H1 (cell line): ENCODE data around the gene YBX2. TPM values are rescaled to one million over a fixed set of nuclear protein-coding genes. Genes with fewer than 3 reads are reported as not detected.

ENCODE experiments used
- CTCF ChIA-PET: fragments of 300-600 bp; sonication (Branson Sonifier 250); formaldehyde crosslinking; loops from one replicate; lab custom pipeline; 2021; ENCODE audit not compliant: partially characterized antibody; lab: Charles Lee
- POLR2A ChIA-PET: fragments of 300-600 bp; sonication (Branson Sonifier 250); formaldehyde crosslinking; loops from one replicate; lab custom pipeline; 2021; ENCODE audit warnings: inconsistent platforms; ENCODE audit not compliant: partially characterized antibody; lab: Charles Lee
- DNase-seq, 2 experiments: peaks; one replicate each; pipeline versions ENCODE4 v3.0.0 to v3.0.0-alpha.2; 2010 to 2022; ENCODE audit warnings: low spot score in 2 of 2, low read depth in 1 of 2, mixed read lengths in 1 of 2
- FAIRE-seq: peaks from 2 replicates; lab custom pipeline; 2011; peaks lifted over from hg19 to GRCh38; lab: Jason Lieb, UNC
- H2AFZ ChIP-seq: 2 replicates; pipeline ENCODE4 v1.8.1; 2012; ENCODE audit warnings: low read length, inconsistent platforms
- H2AK5ac ChIP-seq: 2 replicates; pipeline ENCODE4 v1.6.1; 2013; ENCODE audit warnings: low read depth, low read length
- H2BK120ac ChIP-seq: replicated peaks from 2 replicates; pipeline ENCODE3; 2013; ENCODE audit warnings: low read depth, low read length, inconsistent platforms
- H2BK12ac ChIP-seq: 2 replicates; pipeline ENCODE4 v1.6.1; 2013; ENCODE audit warnings: low read depth, low read length
- H2BK15ac ChIP-seq: 2 replicates; pipeline ENCODE4 v1.6.1; 2013; ENCODE audit warnings: low read length
- H2BK20ac ChIP-seq: 2 replicates; pipeline ENCODE4 v1.6.1; 2013; ENCODE audit warnings: low read length
- H2BK5ac ChIP-seq: 2 replicates; pipeline ENCODE4 v1.6.1; 2013; ENCODE audit warnings: low read depth, low read length
- H3K14ac ChIP-seq: 2 replicates; pipeline ENCODE4 v1.6.1; 2013; ENCODE audit warnings: inconsistent platforms; ENCODE audit not compliant: insufficient read length
- H3K18ac ChIP-seq: 2 replicates; pipeline ENCODE4 v1.6.1; 2013; ENCODE audit warnings: low read length; ENCODE audit errors: extremely low read depth
- H3K23ac ChIP-seq: 2 replicates; pipeline ENCODE4 v1.6.1; 2013; ENCODE audit warnings: inconsistent platforms; ENCODE audit not compliant: insufficient read length
- H3K23me2 ChIP-seq: 2 replicates; pipeline ENCODE4 v1.6.1; 2013; ENCODE audit warnings: low read depth, low read length
- H3K27ac ChIP-seq: 2 replicates; pipeline ENCODE4 v1.6.1; 2011; ENCODE audit warnings: low read depth, low read length, inconsistent platforms
- H3K27me3 ChIP-seq, 4 experiments: replicated peaks in 1 of 4; 1 replicate in 1 of 4; 2 replicates in 3 of 4; pipeline versions ENCODE4 v1.6.1 to v1.8.1; 2011 to 2013; ENCODE audit warnings: low read length in 3 of 4, mild to moderate bottlenecking in 3 of 4, inconsistent platforms in 2 of 4, mixed read lengths in 2 of 4, moderate library complexity in 1 of 4; ENCODE audit not compliant: control insufficient read depth in 3 of 4, insufficient read depth in 3 of 4; ENCODE audit errors: extremely low read depth in 1 of 4
- H3K36me3 ChIP-seq, 4 experiments: 2 replicates each; pipeline versions ENCODE4 v1.6.1 to v1.8.1; 2011 to 2013; ENCODE audit warnings: mild to moderate bottlenecking in 4 of 4, low read length in 3 of 4, moderate library complexity in 2 of 4, control low read depth in 1 of 4, inconsistent platforms in 1 of 4; ENCODE audit not compliant: insufficient read depth in 4 of 4, control insufficient read depth in 2 of 4
- H3K4ac ChIP-seq: replicated peaks from 2 replicates; pipeline ENCODE3; 2013; ENCODE audit warnings: low read length, low read depth, mixed read lengths, inconsistent platforms; ENCODE audit not compliant: insufficient read length
- H3K4me1 ChIP-seq, 4 experiments: replicated peaks in 1 of 4; 1 replicate in 1 of 4; 2 replicates in 3 of 4; pipeline versions ENCODE4 v1.6.1 to v1.8.1; 2011 to 2013; ENCODE audit warnings: low read length in 3 of 4, inconsistent platforms in 2 of 4, mixed read lengths in 1 of 4; ENCODE audit not compliant: insufficient read depth in 4 of 4, control insufficient read depth in 3 of 4
- H3K4me2 ChIP-seq, 2 experiments: 2 replicates each; pipeline versions ENCODE4 v1.6.1 to v1.8.1; 2011 to 2013; ENCODE audit warnings: low read depth in 2 of 2, low read length in 2 of 2, control low read depth in 1 of 2, inconsistent platforms in 1 of 2, mild to moderate bottlenecking in 1 of 2; ENCODE audit not compliant: insufficient read depth in 1 of 2
- H3K4me3 ChIP-seq, 4 experiments: fragments of 200-600, 300-600 bp in 1 of 4; sonication (generic), shearing (Covaris generic), sonication (Bioruptor Twin) in 1 of 4; 2 replicates each; pipeline versions ENCODE4 v1.5.1 to v1.8.1; 2011 to 2016; ENCODE audit warnings: low read length in 4 of 4, low read depth in 3 of 4, control low read depth in 2 of 4, inconsistent platforms in 2 of 4, mild to moderate bottlenecking in 2 of 4, mixed read lengths in 1 of 4, moderate library complexity in 1 of 4; ENCODE audit not compliant: insufficient read depth in 2 of 4; ENCODE audit errors: extremely low read depth in 1 of 4
- H3K56ac ChIP-seq: replicated peaks from 2 replicates; pipeline ENCODE3; 2013; ENCODE audit warnings: low read depth, mild to moderate bottlenecking, mixed read lengths, low read length, inconsistent platforms; ENCODE audit not compliant: insufficient read length
- H3K79me1 ChIP-seq: 2 replicates; pipeline ENCODE4 v1.6.1; 2013; ENCODE audit warnings: low read depth, low read length, control low read depth
- H3K79me2 ChIP-seq, 2 experiments: 2 replicates each; pipeline versions ENCODE4 v1.6.1 to v1.8.1; 2012 to 2013; ENCODE audit warnings: low read length in 2 of 2, mild to moderate bottlenecking in 2 of 2, inconsistent platforms in 1 of 2; ENCODE audit not compliant: insufficient read depth in 2 of 2, control insufficient read depth in 1 of 2
- H3K9ac ChIP-seq, 4 experiments: replicated peaks in 1 of 4; 1 replicate in 1 of 4; 2 replicates in 3 of 4; pipeline versions ENCODE4 v1.6.1 to v1.8.1; 2011 to 2013; ENCODE audit warnings: low read depth in 3 of 4, low read length in 3 of 4, control low read depth in 2 of 4, mild to moderate bottlenecking in 2 of 4, moderate library complexity in 2 of 4, inconsistent platforms in 1 of 4; ENCODE audit errors: extremely low read depth in 1 of 4
- H3K9me3 ChIP-seq, 2 experiments: 2 replicates each; pipeline versions ENCODE4 v1.6.1 to v1.8.1; 2012 to 2013; ENCODE audit warnings: mild to moderate bottlenecking in 2 of 2, moderate library complexity in 2 of 2, control low read depth in 1 of 2, inconsistent platforms in 1 of 2, low read depth in 1 of 2, low read length in 1 of 2, mixed read lengths in 1 of 2; ENCODE audit not compliant: insufficient read depth in 2 of 2
- H4K20me1 ChIP-seq, 2 experiments: replicated peaks in 1 of 2; 2 replicates each; pipeline versions ENCODE3 to v1.8.1; 2011 to 2013; ENCODE audit warnings: inconsistent platforms in 2 of 2, low read length in 2 of 2, mild to moderate bottlenecking in 1 of 2; ENCODE audit not compliant: insufficient read depth in 2 of 2, control insufficient read depth in 1 of 2
- H4K5ac ChIP-seq: 2 replicates; pipeline ENCODE4 v1.6.1; 2013; ENCODE audit warnings: low read length, low read depth, mixed read lengths, inconsistent platforms; ENCODE audit not compliant: insufficient read length
- H4K8ac ChIP-seq: 2 replicates; pipeline ENCODE4 v1.8.0; 2013; ENCODE audit warnings: mild to moderate bottlenecking, moderate library complexity, low read length, inconsistent platforms; ENCODE audit not compliant: insufficient read depth; ENCODE audit errors: extremely low read depth
- H4K91ac ChIP-seq: replicated peaks from 2 replicates; pipeline ENCODE3; 2013; ENCODE audit warnings: low read length, mixed read lengths, inconsistent platforms; ENCODE audit not compliant: insufficient read length
- CTBP2 ChIP-seq: IDR thresholded peaks from 2 replicates; pipeline ENCODE4 v1.7.0; 2011; ENCODE audit warnings: borderline replicate concordance, mild to moderate bottlenecking, moderate library complexity, mixed read lengths, low read length; ENCODE audit not compliant: insufficient read depth, insufficient read length
- GABPA ChIP-seq: IDR thresholded peaks from 2 replicates; pipeline ENCODE4 v1.6.1; 2011; ENCODE audit warnings: mild to moderate bottlenecking, low read length, moderate library complexity, borderline replicate concordance; ENCODE audit not compliant: insufficient read depth
- GTF2F1 ChIP-seq: IDR thresholded peaks from 2 replicates; pipeline ENCODE4 v1.6.1; 2012; ENCODE audit warnings: low read depth, low read length, improper control_type of control experiment, borderline replicate concordance
- MAFK ChIP-seq: IDR thresholded peaks from 2 replicates; pipeline ENCODE4 v1.6.1; 2012; ENCODE audit warnings: low read depth, mild to moderate bottlenecking, improper control_type of control experiment, low read length
- NANOG ChIP-seq: IDR thresholded peaks from 2 replicates; pipeline ENCODE4 v1.6.1; 2011; ENCODE audit warnings: low read length, low read depth, mild to moderate bottlenecking, inconsistent platforms; ENCODE audit not compliant: insufficient read depth, poor library complexity, severe bottlenecking
- NRF1 ChIP-seq: IDR thresholded peaks from 2 replicates; pipeline ENCODE4 v1.6.1; 2011; ENCODE audit warnings: mild to moderate bottlenecking, low read depth, low read length, improper control_type of control experiment
- PHF8 ChIP-seq: fragments of 200-600 bp; sonication (generic); conservative IDR thresholded peaks from 2 replicates; pipeline ENCODE4 v1.7.1; 2012; ENCODE audit warnings: low read depth, mild to moderate bottlenecking, inconsistent platforms, low read length, moderate library complexity
- POLR2A ChIP-seq, 2 experiments: IDR thresholded peaks; 1 replicate in 1 of 2; 2 replicates in 1 of 2; pipeline ENCODE4 v1.6.1; 2011; ENCODE audit warnings: low read depth in 2 of 2, low read length in 2 of 2, mild to moderate bottlenecking in 2 of 2; ENCODE audit errors: control extremely low read depth in 1 of 2
- SAP30 ChIP-seq: fragments of 300-600 bp; sonication (generic); IDR thresholded peaks from 2 replicates; pipeline ENCODE4 v1.7.1; 2012; ENCODE audit warnings: low read length, moderate library complexity, mild to moderate bottlenecking, inconsistent platforms; ENCODE audit not compliant: insufficient read depth, insufficient replicate concordance
- TAF7 ChIP-seq: optimal IDR thresholded peaks from 2 replicates; pipeline ENCODE3; 2011; ENCODE audit warnings: low read depth, mild to moderate bottlenecking, inconsistent platforms, low read length, moderate library complexity, borderline replicate concordance
- WGBS, 2 experiments: shearing (Covaris generic) in 1 of 2; methylation state at CpG; one replicate each; pipeline versions ENCODE4 v1.1.6 to v1.1.7; 2013 to 2015; ENCODE audit warnings: low lambda C conversion rate in 2 of 2, mixed read lengths in 2 of 2, inconsistent platforms in 1 of 2, low coverage in 1 of 2, missing lambda C conversion rate in 1 of 2; ENCODE audit not compliant: insufficient replicate concordance in 2 of 2, insufficient coverage in 1 of 2, insufficient read length in 1 of 2; ENCODE audit errors: extremely low coverage in 1 of 2, missing lambda C conversion rate in 1 of 2; 5-methylcytosine and 5-hydroxymethylcytosine counted together
- polyA plus RNA-seq, 7 experiments: library from polyadenylated mRNA; depleted of rRNA in 3 of 7; stranded (reverse) in 5 of 7; unstranded in 2 of 7; fragments of >200 nt in 5 of 7; fragments of 200-250 nt in 2 of 7; gene quantifications; 1 replicate in 5 of 7; 2 replicates in 1 of 7; 4 replicates in 1 of 7; pipeline versions ENCODE4 v1.2.1 to v1.2.3, GENCODE V29; 2011 to 2013; ENCODE audit warnings: missing spikeins in 2 of 7, mixed read lengths in 2 of 7
- total RNA-seq: library from RNA; stranded (reverse); fragmentation: NEBNext Ultra II Directional; extraction: Animal tissue kit (Norgen Biotek cat#: 25700); gene quantifications from 2 replicates; pipeline ENCODE4 v1.2.1, GENCODE V29; 2021
- TF ChIP-seq, protein P1 (sequence below): IDR thresholded peaks from 2 replicates; pipeline ENCODE4 v1.6.1; 2012; ENCODE audit warnings: low read length, inconsistent platforms

YBX2 gene
- total and polyA plus RNA-seq, 2 of the 8 experiments (the other 6 are each of a cell fraction or from before 2014, with no cell fraction given), result 19.2 to 30.5 TPM

DNA sequence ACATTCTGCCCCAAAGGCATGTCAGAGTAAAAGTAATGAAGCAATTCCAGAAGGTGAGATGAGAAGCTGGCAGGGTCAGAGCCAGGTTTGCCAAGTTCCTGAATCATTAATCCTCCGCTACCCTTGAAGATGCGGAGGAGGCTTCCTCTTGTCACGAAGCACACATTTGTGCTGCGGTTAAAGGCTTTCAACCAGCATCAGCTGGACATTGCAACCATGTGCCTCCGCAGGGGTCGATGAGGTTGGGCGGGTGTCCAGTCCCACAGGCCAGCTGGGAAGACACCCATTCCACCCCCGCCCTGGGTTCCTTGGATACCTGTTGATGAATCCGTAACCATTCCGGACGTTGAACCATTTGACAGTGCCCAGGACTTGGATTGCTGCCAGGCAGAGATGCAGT is 1.3 kb downstream of the YBX2 start:
- 93% methylated on average over 11 of the region's 11 CpGs; no CpG with 5 or more reads in 1 of the 2 experiments for WGBS, 2 experiments
- DNase-seq (no peak), FAIRE-seq (no peak)
- Histone ChIP-seq H3K18ac (no peak overlapping the region), H3K14ac (no peak overlapping the region), H3K36me3 (no peaks in the 10 kb centered on the region), H3K27ac (no peak overlapping the region), H2BK15ac (no peak overlapping the region), H4K91ac (no peak overlapping the region), H4K20me1 (peaks cover 0 to 9% of the 10 kb centered on the region in 2 experiments), H4K5ac (no peak overlapping the region), H2AK5ac (no peak overlapping the region), H3K4ac (no peak overlapping the region), H3K23ac (no peak overlapping the region), H4K8ac (no peak overlapping the region), H3K79me2 (no peaks in the 10 kb centered on the region), H3K4me2 (peak overlapping the region; percentile 65 to 82; a peak in 2 of 4 replicates), H3K27me3 (peaks cover 3 to 11% (median 9%) of the 10 kb centered on the region in 4 experiments), H2AFZ (no peak overlapping the region), H3K4me3 (peak overlapping the region in 1 of 4 experiments; percentile 65; a peak in 4 of 8 replicates), H3K9me3 (no peaks in the 10 kb centered on the region; a peak in 1 of 4 replicates), H3K23me2 (peaks cover 2% of the 10 kb centered on the region; the same call in 1 of the 2 replicates), H2BK12ac (no peak overlapping the region), H3K4me1 (peaks cover 0 to 14% (median 9%) of the 10 kb centered on the region in 4 experiments; a peak in 6 of 7 replicates), H2BK5ac (no peak overlapping the region), H3K79me1 (peaks cover 2% of the 10 kb centered on the region; the same call in 1 of the 2 replicates), H2BK120ac (no peak overlapping the region), H2BK20ac (no peak overlapping the region), H3K56ac (no peak overlapping the region), H3K9ac (no peak overlapping the region)
- ChIA-PET CTCF (interaction anchor here (1.0 to 5.7 kb wide), 3 partner anchors 11 to 15 kb away, joined by 3 to 46 read pairs (median 3); partner anchors contain the start of gene SLC2A4), POLR2A (interaction anchor here (0.7 to 6.7 kb wide), 12 partner anchors 8 to 72 kb away, joined by 3 to 94 read pairs (median 6); partner anchors contain the start of genes DVL2, GABARAP, GPS2 and PHF23)
- TF ChIP-seq NANOG, result no peak
- no peak for TF ChIP-seq TAF7
- TF ChIP-seq GTF2F1, result no peak
- no peak for TF ChIP-seq PHF8
- no peak for TF ChIP-seq NRF1
- TF ChIP-seq MAFK, result no peak
- TF ChIP-seq SAP30, result no peak
- no peak for TF ChIP-seq CTBP2
- TF ChIP-seq POLR2A (IDR thresholded peaks at IDR 0.05; ENCODE audit: control extremely low read depth in 1 of 2, low read depth in 2 of 2, low read length in 2 of 2), result no peak; a peak in 2 of 3 replicates
- no peak for TF ChIP-seq GABPA
- TF ChIP-seq, protein P1, sequence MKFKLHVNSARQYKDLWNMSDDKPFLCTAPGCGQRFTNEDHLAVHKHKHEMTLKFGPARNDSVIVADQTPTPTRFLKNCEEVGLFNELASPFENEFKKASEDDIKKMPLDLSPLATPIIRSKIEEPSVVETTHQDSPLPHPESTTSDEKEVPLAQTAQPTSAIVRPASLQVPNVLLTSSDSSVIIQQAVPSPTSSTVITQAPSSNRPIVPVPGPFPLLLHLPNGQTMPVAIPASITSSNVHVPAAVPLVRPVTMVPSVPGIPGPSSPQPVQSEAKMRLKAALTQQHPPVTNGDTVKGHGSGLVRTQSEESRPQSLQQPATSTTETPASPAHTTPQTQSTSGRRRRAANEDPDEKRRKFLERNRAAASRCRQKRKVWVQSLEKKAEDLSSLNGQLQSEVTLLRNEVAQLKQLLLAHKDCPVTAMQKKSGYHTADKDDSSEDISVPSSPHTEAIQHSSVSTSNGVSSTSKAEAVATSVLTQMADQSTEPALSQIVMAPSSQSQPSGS, result no peak
